HG02885 (cell line): ENCODE measurements around the gene WEE1.
A peak's percentile ranks its signal among the peaks of the same experiment; 100 is the strongest.
"Not testable (repeated sequence)": the region's sequence is repeated elsewhere in the genome, so short reads cannot be mapped to it uniquely, and the experiment has no call there.

Experiments
- ATAC-seq: cut with Tn5 transposase; IDR thresholded peaks from one replicate; pipeline ENCODE4 v1.9.1; 2021; ENCODE audit warnings: mild to moderate bottlenecking; ENCODE audit not compliant: unreplicated experiment, poor library complexity

The WEE1 gene

DNA sequence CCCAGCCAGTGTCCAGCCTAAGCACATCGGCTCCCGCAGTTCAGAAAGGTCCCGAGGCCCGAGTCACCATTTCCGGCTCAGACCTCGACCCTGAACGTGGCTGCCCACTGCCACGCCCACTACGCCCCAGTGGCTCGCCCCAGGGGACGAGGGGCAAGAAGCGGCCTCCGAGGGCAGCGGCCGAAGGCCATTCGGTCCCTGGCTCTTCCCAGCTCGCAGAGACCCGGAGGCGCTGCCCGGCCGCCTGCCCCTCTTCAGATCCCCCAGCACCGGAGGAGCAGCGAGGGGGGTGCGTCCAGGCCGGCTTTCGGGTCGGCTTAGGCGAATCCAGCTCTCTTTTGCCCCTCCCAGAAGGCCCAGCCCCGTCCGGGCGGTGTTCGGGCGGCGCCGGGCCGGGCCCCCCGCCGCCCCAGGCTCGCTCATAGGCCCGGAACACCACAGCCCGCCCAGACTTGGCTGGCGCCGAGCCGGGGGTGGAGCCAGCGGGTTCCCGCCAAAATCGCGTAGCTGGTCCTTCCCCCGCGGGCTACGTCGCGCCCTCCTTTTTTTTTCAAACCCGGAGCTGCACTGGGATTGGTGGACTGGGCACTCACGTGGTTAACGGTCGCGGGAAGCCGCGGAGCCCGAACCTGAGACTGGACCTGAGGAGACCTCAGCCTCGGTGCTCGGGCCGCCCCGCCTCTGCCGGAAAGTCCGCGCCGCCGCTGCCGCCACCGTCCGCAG lies at the start of gene WEE1:
Gene WEE1, plus strand, starts transcription at position 619 of the 723 bp plus-strand sequence. CDS start 264 bp downstream, outside the sequence.
- peak; percentile 88 for ATAC-seq

GRCh38 chr11:9524001-9524400 lies 49.5 kb upstream of the WEE1 start:
- ATAC-seq = no peak

GRCh38 chr11:9525116-9525515 lies 48.4 kb upstream of the WEE1 start:
- no peak for ATAC-seq

GRCh38 chr11:9527481-9528135 lies 45.9 kb upstream of the WEE1 start:
- ATAC-seq = no peak

GRCh38 chr11:9528136-9528501 lies 45.4 kb upstream of the WEE1 start:
- no peak for ATAC-seq

DNA sequence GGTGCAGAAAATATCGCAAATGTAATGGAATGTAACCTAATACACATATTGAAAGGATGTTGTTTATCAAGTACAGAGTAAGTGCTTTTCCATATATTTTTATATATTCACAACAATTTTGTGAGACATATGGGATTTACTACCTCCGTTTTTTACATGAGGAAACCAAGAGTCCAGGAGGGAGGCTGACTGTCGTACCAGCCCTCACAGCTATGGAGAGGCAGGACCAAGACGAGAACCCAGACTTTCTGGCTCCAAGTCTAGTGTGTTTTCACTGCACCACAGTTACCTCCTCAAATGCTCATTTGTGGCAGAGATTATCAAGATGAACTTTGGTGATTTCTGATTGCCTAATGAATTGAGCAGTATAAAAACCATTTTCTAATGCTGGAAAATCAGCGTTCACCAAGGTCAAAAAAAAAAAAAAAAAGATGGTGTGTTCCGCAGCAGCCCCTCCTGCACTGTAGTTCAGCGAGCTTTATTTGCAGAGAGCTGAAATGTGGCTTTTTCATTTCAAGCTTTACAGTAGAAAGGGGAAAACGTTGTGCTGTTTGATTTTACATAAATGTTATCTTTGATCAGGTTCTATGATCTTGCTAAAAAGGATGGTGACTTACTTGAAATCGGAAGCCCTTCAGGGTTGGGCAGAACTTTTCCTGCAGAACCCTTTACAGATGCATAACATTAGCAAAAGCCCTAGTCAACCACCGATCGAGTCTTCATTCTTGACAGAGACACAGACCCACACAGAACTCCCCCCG lies 44.7 kb upstream of the WEE1 start:
- no peak for ATAC-seq

DNA sequence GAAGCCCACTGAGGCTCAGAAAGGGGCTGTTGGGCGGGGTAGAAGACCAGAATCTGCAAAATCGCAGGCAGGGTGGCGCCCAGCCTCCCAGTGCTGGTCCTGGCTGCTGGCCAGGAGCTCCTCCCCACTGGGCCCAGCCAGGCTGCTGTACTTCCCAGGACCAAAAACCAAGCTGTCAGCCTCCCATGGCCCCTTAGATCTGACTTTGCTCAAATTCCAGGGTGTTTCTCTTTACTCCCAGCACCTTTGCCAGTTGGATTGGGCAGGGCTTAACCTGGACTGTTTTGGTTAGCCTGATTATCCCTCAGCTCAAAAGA lies 44.2 kb upstream of the WEE1 start:
- ATAC-seq = no peak

DNA sequence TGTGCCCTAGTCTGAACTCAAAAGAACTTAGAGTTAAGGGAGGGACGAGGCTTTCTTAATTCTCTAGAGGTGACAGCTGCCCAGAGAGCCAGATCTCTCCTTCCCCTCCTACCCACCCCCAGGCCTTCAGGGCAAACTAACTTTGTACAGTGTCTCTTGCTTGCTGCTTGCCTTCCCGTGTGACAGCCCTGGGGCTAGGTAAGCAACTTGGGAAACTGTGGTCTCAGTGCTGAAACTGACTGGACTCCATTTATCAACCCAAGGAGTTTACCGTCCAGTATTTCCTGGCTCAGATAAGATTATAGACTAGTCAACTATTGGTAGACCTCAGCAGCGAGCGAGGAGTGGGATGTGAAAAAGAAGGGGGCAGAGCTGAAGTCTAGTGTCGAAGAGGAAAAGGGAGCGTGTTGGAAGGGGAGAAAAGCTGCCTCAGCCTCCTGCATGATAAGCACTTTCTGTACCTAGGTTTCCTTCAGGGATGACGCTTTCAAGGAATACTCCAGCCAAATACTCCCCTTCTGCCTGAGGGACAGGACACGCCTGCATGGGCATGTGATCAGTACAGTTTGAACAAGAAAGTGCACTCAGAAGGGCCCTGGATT lies 43.3 kb upstream of the WEE1 start:
- no peak for ATAC-seq

GRCh38 chr11:9530901-9531625 lies 42.4 kb upstream of the WEE1 start:
- no peak for ATAC-seq

GRCh38 chr11:9533058-9533457 lies 40.4 kb upstream of the WEE1 start:
- ATAC-seq = no peak

DNA sequence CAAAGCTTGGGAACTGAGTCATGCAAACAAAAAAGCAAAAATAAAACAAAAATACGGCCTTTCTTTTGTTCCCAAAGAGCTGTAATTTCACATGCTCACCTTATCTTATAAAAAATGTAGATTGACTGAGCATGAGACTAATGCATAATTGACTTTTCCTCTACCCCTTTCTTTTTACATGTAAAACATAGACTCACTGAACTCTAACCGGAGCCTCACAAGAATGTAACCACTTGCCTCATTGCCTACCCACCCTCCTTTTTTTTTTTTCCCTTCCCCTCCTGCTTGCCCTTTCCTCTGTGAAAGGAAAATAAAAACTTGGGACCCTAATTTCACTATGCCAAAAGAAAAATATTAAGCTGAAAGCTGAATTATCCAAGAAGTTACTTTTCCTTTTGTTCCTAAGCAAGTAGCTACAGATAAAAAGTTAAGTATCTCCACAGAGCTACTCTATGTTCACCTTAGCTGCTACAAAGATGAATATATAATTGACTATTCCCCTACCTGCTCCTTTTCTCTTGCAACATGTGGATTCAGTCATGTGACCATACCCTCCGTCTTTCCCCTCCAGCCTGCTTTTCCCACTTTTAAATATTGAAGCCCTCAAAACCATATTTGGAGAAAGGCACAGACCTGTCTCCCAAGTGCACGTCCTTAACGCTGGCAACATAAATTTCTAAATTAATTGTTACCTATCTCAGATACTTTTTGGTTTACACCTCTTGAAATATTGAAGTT lies 39.6 kb upstream of the WEE1 start:
- no peak for ATAC-seq

- no peak for ATAC-seq
Observed at GRCh38 chr11:9535189-9535781, 38.2 kb upstream of the WEE1 start.

- ATAC-seq = no peak
Observed at GRCh38 chr11:9538548-9538947, 34.9 kb upstream of the WEE1 start.

DNA sequence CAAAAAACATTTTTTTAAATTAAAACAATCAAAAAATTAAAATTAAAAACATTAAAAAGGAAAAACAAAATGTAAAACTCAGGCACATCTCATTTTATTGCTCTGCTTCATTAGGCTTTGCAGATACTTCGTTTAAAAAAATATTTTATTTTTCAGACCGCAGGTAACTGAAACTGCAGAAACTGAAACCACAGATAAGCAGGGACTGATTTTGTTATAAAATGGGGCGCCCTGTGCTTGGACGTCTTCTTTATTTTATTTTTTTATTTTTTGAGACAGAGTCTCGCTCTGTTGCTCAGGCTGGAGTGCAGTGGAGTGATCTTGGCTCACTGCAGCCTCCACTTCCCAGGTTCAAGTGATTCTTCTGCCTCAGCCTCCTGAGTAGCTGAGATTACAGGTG lies 24.3 kb upstream of the WEE1 start:
- ATAC-seq = not testable (repeated sequence)

GRCh38 chr11:9550191-9550628 lies 23.3 kb upstream of the WEE1 start:
- no peak for ATAC-seq

DNA sequence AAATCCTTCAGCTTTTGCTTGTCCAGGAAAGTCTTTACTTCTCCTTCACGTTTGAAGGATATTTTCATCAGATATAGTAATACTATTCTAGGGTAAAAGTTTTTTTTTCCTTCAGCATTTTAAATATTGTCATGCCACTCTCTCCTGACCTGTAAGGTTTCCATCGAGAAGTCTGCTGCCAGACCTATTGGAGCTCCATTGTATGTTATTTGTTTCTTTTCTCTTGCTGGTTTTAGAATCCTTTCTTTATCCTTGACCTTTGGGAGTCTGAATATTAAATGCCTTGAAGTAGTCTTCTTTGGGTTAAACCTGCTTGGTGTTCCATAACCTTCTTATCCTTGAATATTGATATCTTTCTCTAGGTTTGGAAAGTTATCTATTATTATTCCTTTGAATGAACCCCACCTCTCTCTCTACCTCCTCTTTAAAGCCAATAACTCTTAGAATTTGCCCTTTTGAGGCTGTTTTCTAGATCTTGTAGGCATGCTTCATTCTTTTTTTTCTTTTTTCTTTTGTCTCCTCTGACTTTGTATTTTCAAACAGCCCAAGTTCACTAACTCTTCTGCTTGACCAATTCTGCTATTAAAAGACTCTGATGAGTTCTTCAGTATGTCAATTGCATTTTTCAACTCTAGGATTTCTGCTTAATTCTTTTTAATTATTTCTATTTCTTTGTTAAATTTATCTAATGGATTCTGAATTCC lies 12.0 kb upstream of the WEE1 start:
- ATAC-seq = no peak

- ATAC-seq = no peak
Observed at GRCh38 chr11:9562716-9563115, 10.8 kb upstream of the WEE1 start.

GRCh38 chr11:9563196-9563730 lies 10.2 kb upstream of the WEE1 start:
- ATAC-seq = no peak
